CD4-positive, alpha-beta T cell (primary cell): ENCODE measurements around the gene SYPL1. TPM values are rescaled to one million over a fixed set of nuclear protein-coding genes. Genes with fewer than 3 reads are reported as not detected.

Experiments
- ATAC-seq: fragments of 200-7000 bp; cut with Tn5 transposase; one replicate; pipeline ENCODE4 v1.10.0; 2022; ENCODE audit warnings: mild to moderate bottlenecking; ENCODE audit not compliant: poor library complexity
- CTCF ChIA-PET: fragments of 350-600 bp; sonication (Branson Sonifier 250); formaldehyde crosslinking; loops from one replicate; lab custom pipeline; 2021; ENCODE audit warnings: antibody characterized with exemption, inconsistent platforms; lab: Charles Lee
- POLR2A ChIA-PET: fragments of 350-600 bp; sonication (Branson Sonifier 250); formaldehyde crosslinking; loops from one replicate; lab custom pipeline; 2021; ENCODE audit warnings: antibody characterized with exemption, inconsistent platforms; lab: Charles Lee
- DNase-seq, 14 experiments: peaks; one replicate each; pipeline ENCODE4 v3.0.0-alpha.2; 2013 to 2020; ENCODE audit warnings: mixed read lengths in 2 of 14
- H3K27ac ChIP-seq, 2 donors: one replicate each; pipeline versions ENCODE4 v1.5.1 to v1.7.0; 2013; ENCODE audit warnings: low read length in 2 of 2, low read depth in 1 of 2, mild to moderate bottlenecking in 1 of 2
- H3K27me3 ChIP-seq, 2 experiments: 1 replicate in 1 of 2; 2 replicates in 1 of 2; pipeline versions ENCODE4 v1.6.1 to v1.7.0; 2013; ENCODE audit warnings: low read length in 2 of 2, control low read depth in 1 of 2, mild to moderate bottlenecking in 1 of 2, moderate library complexity in 1 of 2; ENCODE audit not compliant: insufficient read depth in 2 of 2, control insufficient read depth in 1 of 2
- H3K36me3 ChIP-seq: one replicate; pipeline ENCODE4 v1.6.1; 2013; ENCODE audit warnings: low read length, control low read depth; ENCODE audit not compliant: insufficient read depth
- H3K4me1 ChIP-seq: one replicate; pipeline ENCODE4 v1.6.1; 2013; ENCODE audit warnings: low read length, control low read depth; ENCODE audit not compliant: insufficient read depth
- H3K4me3 ChIP-seq: one replicate; pipeline ENCODE4 v1.5.1; 2013; ENCODE audit warnings: mild to moderate bottlenecking, low read length, moderate library complexity
- H3K9me3 ChIP-seq, 2 experiments: 1 replicate in 1 of 2; 2 replicates in 1 of 2; pipeline versions ENCODE4 v1.6.1 to v1.7.0; 2013; ENCODE audit warnings: low read length in 2 of 2, mild to moderate bottlenecking in 2 of 2, control low read depth in 1 of 2, moderate library complexity in 1 of 2; ENCODE audit not compliant: control insufficient read depth in 1 of 2, insufficient read depth in 1 of 2
- H3K27ac Mint-ChIP-seq: one replicate; pipeline ENCODE4 v1.8.0; 2020; ENCODE audit warnings: mixed read lengths
- H3K27me3 Mint-ChIP-seq: one replicate; pipeline ENCODE4 v1.8.0; 2021; ENCODE audit warnings: mixed read lengths
- H3K36me3 Mint-ChIP-seq: one replicate; pipeline ENCODE4 v1.8.0; 2021; ENCODE audit warnings: low read depth, mixed read lengths
- H3K4me1 Mint-ChIP-seq: one replicate; pipeline ENCODE4 v1.8.0; 2021; ENCODE audit warnings: low read depth, mixed read lengths
- H3K4me3 Mint-ChIP-seq: one replicate; pipeline ENCODE4 v1.8.0; 2020; ENCODE audit warnings: mild to moderate bottlenecking, mixed read lengths
- H3K9me3 Mint-ChIP-seq: one replicate; pipeline ENCODE4 v1.8.0; 2020; ENCODE audit warnings: mixed read lengths
- intact Hi-C, 2 experiments: fragments of 100-400 bp; cut with DNase I in 1 of 2; cut with micrococcal nuclease in 1 of 2; formaldehyde crosslinking; loops; one replicate each; pipeline versions ENCODE4 v1.15.1 to v1.9.0; 2023 to 2025; cut with DNase I, micrococcal nuclease
- total RNA-seq, 174 experiments: library from RNA in 2 of 174; stranded (reverse) in 2 of 174; gene quantifications; one replicate each; pipeline ENCODE4 v1.2.3 and lab custom pipeline; 2021 to 2026
- TF ChIP-seq, protein P1 (sequence below): fragments of 200-600 bp; IDR thresholded peaks from one replicate; pipeline ENCODE4 v1.8.0; 2022; ENCODE audit warnings: antibody characterized with exemption, mild to moderate bottlenecking

The SYPL1 gene
- total RNA-seq, 2 experiments from 2014 or later, result 51.2 to 53.1 TPM

DNA sequence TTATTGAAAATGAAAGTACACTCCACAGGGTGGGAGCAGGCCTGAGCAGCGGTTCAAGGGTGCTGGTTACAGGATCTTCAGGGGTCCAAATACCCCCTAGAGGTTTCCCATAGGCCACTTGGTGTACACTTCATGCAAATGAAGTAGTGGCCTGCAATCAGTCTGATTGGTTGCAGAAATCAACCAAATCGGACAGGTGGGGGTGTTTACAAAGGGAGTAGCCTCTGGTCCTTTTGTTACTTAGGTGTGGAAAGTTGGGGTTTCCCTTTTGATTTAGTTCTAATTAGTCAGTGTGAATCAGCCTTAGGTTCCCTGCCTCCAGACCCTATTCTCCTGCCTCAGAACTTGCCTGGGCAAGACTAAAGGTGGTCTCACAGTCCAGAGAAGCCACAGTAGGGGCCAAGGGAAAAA is 49.6 kb downstream of the SYPL1 start:
- peaks cover 25% of the 10 kb centered on the region for H3K4me1 Mint-ChIP-seq
- no peaks in the 10 kb centered on the region for H3K27me3 ChIP-seq
- no peak overlapping the region for H3K27ac Mint-ChIP-seq
- H3K27me3 Mint-ChIP-seq, result no peaks in the 10 kb centered on the region
- H3K9me3 ChIP-seq, result no peaks in the 10 kb centered on the region
- peaks cover 10% of the 10 kb centered on the region for H3K4me1 ChIP-seq
- H3K36me3 Mint-ChIP-seq, result no peaks in the 10 kb centered on the region
- TF ChIP-seq, protein P1, sequence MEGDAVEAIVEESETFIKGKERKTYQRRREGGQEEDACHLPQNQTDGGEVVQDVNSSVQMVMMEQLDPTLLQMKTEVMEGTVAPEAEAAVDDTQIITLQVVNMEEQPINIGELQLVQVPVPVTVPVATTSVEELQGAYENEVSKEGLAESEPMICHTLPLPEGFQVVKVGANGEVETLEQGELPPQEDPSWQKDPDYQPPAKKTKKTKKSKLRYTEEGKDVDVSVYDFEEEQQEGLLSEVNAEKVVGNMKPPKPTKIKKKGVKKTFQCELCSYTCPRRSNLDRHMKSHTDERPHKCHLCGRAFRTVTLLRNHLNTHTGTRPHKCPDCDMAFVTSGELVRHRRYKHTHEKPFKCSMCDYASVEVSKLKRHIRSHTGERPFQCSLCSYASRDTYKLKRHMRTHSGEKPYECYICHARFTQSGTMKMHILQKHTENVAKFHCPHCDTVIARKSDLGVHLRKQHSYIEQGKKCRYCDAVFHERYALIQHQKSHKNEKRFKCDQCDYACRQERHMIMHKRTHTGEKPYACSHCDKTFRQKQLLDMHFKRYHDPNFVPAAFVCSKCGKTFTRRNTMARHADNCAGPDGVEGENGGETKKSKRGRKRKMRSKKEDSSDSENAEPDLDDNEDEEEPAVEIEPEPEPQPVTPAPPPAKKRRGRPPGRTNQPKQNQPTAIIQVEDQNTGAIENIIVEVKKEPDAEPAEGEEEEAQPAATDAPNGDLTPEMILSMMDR, result no peak
- no peaks in the 10 kb centered on the region for H3K9me3 Mint-ChIP-seq
- intact Hi-C loops, result no loop called here
- no peak overlapping the region for H3K27ac ChIP-seq
- no peak overlapping the region for H3K4me3 ChIP-seq
- ATAC-seq, result no peak
- DNase-seq, result no peak
- CTCF ChIA-PET, result no interaction called here
- H3K4me3 Mint-ChIP-seq, result no peak overlapping the region
- POLR2A ChIA-PET, result no interaction called here
- H3K36me3 ChIP-seq, result no peaks in the 10 kb centered on the region

DNA sequence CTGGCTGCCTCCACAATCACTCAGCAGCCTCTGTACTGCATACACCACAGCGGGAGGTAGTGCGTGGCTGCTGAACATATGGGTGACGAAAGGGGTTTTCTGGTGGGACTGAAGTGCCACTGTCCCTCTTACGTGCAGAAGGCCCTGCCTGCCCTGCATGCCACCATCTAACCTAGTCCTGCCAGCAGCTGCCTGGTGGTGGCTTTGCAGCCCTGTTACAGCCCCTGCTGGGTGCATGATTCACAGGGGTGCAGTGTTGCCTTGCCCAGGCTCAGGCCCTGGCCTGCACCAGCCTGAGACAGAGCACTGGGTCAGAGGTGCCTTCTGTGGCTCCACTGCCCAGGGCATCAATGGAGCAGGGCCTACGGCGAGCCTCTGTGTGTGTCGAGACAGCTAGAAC is 50.1 kb downstream of the SYPL1 start:
- H3K9me3 ChIP-seq, result no peaks in the 10 kb centered on the region
- Mint-ChIP-seq H3K4me3 (no peak overlapping the region), H3K36me3 (no peaks in the 10 kb centered on the region), H3K27me3 (no peaks in the 10 kb centered on the region), H3K27ac (no peak overlapping the region), H3K4me1 (peaks cover 29% of the 10 kb centered on the region), H3K9me3 (no peaks in the 10 kb centered on the region)
- H3K27ac ChIP-seq, result no peak overlapping the region
- TF ChIP-seq, protein P1, result no peak
- H3K36me3 ChIP-seq, result no peaks in the 10 kb centered on the region
- ChIA-PET CTCF (interaction anchor here (2.0 kb wide), 1 partner anchor 92 kb away, joined by 9 read pairs; no protein-coding TSS in a partner anchor), POLR2A (no interaction called here)
- ATAC-seq, result no peak
- no peak for DNase-seq
- H3K4me3 ChIP-seq, result no peak overlapping the region
- intact Hi-C loops, result no loop called here
- H3K27me3 ChIP-seq, result no peaks in the 10 kb centered on the region
- H3K4me1 ChIP-seq, result peaks cover 14% of the 10 kb centered on the region

- Histone ChIP-seq H3K27ac (no peak overlapping the region), H3K27me3 (no peaks in the 10 kb centered on the region), H3K9me3 (no peaks in the 10 kb centered on the region), H3K36me3 (no peaks in the 10 kb centered on the region), H3K4me3 (no peak overlapping the region), H3K4me1 (peaks cover 15% of the 10 kb centered on the region)
- ATAC-seq (no peak), DNase-seq (no peak)
- ChIA-PET CTCF (interaction anchor here (2.0 kb wide), 1 partner anchor 93 kb away, joined by 9 read pairs; no protein-coding TSS in a partner anchor), POLR2A (no interaction called here)
- intact Hi-C loops, result no loop called here
- Mint-ChIP-seq H3K27ac (no peak overlapping the region), H3K9me3 (no peaks in the 10 kb centered on the region), H3K4me3 (no peak overlapping the region), H3K27me3 (no peaks in the 10 kb centered on the region), H3K4me1 (peaks cover 33% of the 10 kb centered on the region), H3K36me3 (no peaks in the 10 kb centered on the region)
- TF ChIP-seq, protein P1, result no peak
Measured at GRCh38 chr7:106061301-106061979, 50.7 kb downstream of the SYPL1 start.
